ENCODE measurements around the gene ICE2. TPM values are rescaled to one million over a fixed set of nuclear protein-coding genes. Genes with fewer than 3 reads are reported as not detected.

Gene ICE2
- total RNA-seq, 1 experiment from 2014 or later = 20.0 TPM

DNA sequence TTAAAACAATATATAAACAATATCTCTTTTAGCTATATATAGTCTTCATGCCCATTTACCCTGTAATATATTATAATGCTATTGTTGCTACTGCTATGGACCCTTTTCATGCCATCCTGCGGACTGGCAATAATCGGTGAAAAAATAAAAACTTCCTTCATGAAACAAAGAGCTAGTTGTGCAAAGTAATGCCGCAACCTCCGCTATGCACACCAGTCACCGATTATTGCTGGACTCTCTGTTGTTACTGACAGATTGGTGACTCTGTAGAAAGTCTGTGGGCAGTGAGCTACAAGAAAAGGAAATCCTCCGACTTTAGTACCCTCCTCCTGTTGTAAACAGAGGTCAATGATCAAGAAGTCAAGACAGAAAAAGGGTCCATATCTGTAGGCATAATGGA lies 17.9 kb upstream of the ICE2 start:
- DNase-seq (ENCODE audit: low read depth) = no peak

DNA sequence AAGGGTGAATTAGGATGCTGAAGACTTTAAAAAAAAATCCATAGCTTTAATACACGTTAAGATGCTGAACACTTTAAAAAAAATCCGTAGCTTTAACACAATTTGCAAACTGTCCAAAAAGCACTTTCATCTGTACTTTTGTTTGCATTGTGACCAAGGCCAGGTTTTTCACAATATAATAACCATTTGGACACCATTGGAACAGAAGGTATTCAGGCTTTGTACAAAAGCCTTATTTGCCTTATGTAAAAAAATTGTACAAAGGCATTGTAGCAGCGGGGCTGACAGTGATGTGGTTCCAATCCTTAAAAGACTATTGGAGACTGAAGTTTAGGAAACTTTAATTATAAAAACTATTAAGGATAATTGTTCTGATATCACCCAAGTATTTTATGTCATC lies 15.2 kb upstream of the ICE2 start:
- no peak for DNase-seq (ENCODE audit: low read depth)

DNA sequence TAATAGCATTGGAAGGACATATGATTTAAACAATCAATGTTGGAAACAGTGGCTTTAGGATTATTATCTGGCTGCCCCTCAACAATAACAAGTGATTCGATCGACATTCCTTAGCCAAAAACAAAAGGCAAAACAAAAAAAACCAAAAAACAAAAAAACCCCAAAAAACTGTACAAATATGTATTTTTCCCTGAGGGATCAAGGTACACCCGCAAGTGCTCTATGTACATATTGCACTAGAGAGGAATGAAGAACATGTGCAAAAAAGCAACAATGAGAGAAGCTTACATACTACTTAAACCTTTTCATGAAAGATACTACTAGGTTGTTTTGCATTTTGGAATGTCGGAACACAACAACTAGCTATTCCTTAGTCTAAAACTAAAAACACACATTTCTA lies 14.2 kb upstream of the ICE2 start:
- no peak for DNase-seq (ENCODE audit: low read depth)

DNA sequence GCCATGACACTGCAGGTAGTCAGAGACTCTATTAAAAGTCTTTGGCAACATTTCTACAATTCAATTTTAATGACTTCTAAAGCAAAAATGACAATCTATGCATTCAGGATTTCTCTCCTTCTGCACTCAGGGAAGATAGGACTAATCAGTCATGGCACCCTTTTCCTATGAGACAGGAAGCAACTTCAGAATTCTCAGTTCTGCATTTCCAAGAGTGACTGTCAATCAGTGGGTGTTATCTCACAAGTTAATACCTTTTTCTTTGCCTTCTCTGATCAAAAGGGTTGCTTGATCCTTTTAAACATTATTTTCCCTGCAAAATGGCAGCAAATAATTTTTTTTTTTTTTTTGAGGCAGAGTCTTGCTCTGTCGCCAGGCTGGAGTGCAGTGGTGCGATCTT lies 7.8 kb upstream of the ICE2 start:
- no peak for DNase-seq (ENCODE audit: low read depth)

DNA sequence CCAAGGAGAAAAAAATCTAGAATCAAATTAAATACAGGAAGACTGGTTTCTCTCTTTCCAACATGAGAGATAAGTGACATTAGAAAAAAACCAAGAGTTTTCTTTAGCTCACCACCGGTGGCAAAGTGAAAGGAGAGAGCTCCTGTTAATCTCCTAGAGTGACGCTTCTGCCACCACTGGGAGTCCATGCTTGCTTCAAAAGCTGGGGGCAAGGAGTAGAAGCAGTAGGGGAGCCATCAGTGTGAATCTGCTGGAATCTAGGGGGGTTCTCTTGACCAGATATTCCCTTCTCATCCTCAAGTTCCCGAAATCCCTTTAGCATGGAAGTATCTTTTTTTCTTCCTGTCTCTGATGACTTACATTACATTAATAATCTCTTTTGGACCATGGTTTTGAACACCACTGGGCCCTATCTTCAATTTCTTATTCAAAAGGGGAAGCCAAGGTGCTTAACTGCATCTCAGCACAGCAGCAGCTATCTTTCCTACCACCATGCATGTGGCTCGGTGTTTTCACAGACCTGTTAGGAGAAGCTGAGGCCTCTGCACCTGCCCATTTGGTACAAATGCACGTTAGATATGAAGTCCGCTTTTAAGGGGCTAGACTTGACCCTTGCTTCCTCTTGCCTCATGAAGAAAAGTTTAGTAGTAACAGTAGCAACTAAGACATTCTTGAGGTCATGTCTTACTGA lies 6.6 kb upstream of the ICE2 start:
- no peak for DNase-seq (ENCODE audit: low read depth)

DNA sequence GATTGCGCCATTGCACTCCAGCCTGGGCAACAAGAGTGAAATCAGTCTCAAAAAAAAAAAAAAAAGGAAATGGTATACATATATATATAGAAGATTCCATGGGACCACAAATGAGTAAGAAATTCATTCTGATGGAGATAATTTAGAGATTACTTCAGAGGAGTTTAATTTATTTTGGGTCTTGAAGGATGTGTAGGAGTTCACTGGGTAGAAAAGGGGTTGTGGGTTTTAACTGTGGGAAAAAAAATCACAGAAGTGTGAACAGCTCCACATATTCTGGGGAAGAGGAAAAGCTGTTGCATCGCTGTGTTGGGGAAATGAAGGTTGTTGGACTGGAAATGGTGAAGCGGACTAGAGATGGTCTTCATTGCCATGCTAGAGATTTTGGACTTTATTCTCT lies 4.1 kb upstream of the ICE2 start:
- DNase-seq (ENCODE audit: low read depth) = no peak

DNA sequence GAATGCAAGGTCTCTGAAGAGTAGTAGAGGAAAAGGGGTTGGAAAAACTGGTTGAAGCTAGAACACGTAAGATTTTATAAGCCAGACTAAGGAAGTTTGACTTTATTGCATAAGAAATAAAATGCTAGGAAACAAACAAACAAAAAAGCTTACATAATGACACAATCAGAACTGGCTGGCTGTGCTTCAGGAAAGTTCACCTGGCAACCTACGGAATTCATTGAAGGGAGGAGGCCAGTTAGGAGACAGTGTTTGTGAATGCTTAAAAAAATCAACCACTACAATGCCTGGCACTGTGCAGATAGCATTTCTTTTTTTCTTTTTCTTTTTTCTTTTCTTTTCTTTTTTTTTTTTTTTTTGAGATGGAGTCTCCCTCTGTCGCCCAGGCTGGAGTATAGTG lies 1.9 kb upstream of the ICE2 start:
- no peak for DNase-seq (ENCODE audit: low read depth)

DNA sequence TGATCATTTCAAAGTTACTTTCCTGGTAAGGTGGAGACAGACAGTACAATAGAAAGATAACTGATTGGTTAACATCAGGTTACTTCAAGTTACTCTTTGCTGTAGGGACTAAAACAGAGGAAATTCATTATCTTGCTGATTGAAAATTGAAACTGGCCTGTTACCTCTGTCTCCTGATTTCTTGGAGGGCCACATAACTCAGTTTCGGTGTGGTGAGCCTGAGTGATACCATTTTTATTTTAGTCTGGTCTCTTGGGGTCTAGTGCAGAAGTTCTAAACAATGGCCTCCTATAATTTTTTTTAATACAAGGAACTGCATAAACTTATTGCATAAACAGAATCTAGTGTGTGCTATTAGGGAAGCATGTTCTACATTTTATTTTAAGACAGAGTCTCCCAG lies 1.2 kb upstream of the ICE2 start:
- DNase-seq (ENCODE audit: low read depth) = no peak

DNA sequence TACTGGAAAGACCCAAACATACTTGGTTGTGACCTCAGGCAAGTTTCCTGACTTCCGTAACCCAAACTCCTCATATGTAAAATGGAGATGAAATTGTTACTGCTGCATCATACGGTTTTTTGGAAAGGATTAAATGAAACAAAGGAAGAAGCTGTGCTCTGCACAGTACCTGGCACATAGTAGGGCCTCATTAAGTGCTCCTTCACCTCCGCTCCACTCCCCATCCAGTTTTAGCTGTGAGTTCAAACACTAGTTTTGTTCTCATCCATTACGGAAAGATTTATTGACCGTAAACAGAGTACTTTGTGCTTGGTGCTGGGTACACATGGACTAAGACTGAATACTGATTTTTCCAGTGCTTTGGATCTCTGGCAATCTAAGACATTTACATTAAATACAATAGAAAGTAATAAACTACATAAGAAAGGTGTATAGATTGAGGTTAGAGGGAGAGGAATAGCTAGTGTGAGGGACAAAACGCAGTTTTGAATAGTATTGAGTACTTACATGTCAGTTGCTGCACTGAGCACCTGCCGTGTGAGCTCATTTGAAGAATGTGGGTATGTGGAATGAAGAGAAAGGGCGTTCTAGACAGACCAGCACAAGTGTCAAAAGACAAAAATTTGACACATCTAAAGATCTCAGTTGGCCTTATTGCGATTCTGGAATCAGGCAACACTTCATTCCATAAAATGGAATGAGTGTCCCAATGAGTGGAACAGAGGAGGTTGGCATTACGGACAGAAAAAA lies 594 bp upstream of the ICE2 start:
- peak; percentile 45 for DNase-seq (ENCODE audit: low read depth)

DNA sequence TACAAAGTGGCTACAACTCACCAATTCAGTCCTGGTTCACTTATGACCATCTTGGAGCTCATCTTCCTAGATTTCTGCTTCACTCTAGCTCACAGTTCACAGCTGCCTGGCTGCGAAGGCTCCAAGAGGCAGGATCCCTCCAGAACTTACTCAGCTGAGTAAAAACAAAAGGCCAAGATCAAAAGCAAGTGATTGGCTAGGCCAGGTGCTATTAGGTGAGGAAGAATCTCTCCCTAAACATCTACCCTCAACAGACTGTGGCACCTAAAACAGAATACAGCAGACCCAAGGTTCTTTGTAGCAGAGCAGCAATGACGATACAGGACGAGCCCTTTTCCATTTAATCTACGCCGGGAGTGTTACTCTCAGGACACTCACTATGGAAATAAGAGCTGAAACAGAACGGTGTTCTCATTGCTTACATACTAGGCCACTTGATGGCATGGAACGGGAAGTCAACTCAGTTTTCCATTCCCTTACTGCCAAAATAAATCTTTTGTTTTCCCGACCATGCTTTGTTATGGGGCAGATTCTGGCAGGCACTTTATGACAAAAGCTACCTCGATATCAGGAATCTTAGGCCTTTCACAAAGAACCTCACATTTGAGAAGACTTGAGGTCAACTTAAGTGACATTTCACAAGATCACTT lies 901 bp downstream of the ICE2 start:
- DNase-seq (ENCODE audit: low read depth) = peak; percentile 48

DNA sequence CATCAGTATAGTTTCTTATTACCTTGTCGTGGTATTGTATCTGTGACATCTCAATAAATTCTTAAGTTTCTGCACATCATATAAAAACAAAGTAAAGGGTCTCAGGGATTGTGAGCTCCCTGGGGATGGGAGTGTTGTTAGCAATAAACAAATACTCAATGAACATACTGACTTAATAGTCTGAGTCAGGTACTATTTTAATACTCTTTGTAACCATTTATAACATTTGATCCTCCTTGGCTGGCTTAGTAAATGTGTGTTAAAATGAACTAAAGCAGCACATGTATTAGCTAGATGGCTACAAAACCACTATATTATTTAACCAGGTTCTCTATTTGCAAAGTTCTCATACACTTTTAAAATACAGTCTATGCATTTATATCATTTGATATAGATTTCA lies 1.8 kb downstream of the ICE2 start:
- peak; percentile 29 for DNase-seq (ENCODE audit: low read depth)

DNA sequence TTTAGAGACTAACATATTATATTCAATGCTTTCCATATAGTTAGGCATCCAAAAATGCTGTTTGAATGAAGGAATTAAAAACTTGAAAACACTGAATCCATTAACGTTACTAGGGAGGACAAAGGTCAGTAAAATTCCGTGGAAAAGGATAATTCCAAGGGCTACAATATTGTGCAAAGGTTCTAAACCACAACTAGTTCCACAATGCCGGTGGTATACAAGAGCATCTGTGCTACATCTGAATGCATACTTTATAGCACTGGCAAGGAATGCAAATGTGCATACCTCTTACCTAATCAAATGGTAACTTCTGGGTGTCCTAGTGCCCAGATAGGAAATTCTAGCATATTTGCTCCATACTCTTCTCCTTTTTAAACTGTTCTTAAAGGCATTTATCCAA lies 2.2 kb downstream of the ICE2 start:
- peak; percentile 19 for DNase-seq (ENCODE audit: low read depth)

DNA sequence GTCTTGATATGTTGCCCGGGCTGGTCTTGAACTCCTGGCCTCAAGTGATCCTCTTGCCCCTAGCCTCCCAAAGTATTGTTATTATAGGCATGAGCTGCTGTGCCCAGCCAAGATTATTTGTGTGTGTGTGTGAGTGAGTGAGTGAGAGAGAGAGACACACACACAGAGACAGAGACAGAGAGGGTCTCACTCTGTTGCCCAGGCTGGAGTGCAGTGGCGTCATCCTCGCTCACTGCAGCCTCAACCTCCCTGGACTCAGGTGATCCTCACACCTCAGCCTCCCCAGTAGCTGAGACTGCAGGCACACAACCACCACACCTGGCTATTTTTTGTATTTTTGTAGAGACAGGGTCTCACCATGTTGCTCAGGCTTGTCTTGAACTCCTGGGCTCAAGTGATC lies 5.8 kb downstream of the ICE2 start:
- no peak for DNase-seq (ENCODE audit: low read depth)

DNA sequence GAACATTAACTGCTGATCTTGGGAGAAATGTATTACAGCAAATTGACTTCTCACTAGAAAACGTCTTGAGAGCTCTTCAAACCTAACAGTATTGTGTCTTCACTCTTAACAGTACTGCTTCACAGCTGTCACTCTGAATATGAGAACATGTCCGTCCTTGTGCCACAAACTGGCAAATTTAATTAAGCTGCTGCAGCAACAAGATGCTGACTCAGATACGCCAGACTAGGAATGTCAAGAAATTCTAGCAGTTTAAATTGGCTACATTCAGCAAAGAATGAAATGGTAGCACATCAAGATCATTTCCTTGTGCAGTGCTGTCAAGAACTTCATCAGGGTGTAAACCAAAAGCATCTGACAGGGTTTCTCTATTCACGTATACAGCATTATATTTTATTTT lies 7.6 kb downstream of the ICE2 start:
- peak; percentile 57 for DNase-seq (ENCODE audit: low read depth)

DNA sequence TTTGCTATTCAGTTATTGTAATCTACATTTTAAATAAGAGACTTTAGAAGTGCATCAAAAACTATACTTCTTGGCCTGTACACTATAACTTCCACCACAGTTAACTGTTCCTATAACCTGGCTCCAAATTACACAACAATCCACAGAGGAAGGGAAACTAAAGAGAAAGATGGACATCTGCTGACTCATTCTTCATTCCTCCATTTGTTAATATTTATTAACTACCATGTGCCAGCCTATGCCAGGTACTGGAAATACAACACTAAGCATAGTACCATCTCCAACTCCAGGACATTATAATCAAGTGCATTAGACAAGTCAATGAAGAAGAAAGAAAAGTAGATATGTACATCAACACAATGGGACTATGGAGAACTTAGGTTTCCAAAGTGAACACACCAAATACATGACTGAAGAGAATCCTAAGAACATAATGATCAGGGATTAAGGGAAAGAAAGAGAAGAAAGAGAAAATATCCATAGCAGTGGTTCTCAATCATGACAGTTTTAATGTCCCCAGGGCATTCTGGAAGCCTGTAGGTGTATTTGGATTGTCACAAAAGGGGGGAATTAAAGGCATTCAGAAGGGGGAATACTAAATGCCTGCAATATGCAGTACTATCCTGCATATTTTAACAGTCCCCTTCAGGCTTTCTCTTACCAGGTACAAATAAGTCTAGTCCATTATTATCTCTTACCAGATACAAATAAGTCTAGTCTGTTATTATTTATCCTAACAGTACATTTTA lies 8.9 kb downstream of the ICE2 start:
- DNase-seq (ENCODE audit: low read depth) = no peak

DNA sequence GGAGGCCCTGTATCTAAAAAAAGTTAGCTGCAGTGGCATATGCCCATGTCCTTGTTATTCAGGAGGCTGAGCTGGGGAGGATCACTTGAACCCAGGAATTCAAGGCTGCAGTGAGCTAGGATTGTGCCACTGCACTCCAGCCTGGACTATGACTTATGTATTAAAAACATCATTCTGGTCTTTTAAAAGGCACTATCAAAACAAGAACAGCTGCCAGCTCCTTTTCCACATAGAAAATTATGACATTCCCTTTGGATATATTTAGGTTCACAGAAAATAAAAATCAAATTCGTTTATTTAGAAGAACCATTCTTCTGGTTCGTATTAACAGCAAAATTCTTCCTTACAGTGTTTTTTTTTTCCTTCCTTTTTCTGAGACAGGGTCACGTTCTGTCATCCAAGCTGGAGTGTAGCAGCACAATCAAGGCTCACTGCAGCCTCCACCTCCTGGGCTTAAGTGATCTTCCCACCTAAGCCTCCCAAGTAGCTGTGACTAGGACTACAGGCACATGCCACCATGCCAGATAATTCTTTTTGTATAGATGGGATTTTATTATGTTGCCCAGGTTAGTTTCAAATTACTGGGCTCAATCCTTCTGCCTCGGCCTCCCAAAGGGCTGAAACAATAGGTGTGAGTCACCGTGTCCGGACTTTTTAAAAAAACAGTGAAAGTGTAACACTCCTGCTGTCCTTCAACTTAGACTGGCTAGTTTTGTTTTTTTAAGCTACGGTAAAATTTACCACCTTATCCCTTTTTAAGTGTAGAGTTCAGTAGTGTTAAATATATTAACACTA lies 13.9 kb downstream of the ICE2 start:
- peak; percentile 78 for DNase-seq (ENCODE audit: low read depth)

DNA sequence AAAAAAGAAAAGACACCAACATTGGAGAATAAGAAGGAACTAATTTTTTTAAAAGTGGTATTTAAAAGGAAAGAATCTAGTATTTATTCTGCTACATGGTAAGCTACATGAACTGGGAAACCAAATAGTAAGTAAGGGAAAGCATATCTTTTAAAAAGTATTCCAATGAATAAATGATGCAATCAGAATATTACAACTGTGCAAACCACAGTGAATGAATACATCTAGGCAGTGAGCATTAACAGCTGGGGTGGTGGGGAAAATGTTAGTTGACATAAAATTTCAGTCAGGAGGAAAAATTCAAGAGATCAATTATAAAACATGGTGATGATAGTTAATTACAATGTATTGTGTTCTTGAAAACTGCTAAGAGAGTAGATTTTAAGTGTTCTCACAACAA lies 16.9 kb downstream of the ICE2 start:
- peak; percentile 46 for DNase-seq (ENCODE audit: low read depth)

DNA sequence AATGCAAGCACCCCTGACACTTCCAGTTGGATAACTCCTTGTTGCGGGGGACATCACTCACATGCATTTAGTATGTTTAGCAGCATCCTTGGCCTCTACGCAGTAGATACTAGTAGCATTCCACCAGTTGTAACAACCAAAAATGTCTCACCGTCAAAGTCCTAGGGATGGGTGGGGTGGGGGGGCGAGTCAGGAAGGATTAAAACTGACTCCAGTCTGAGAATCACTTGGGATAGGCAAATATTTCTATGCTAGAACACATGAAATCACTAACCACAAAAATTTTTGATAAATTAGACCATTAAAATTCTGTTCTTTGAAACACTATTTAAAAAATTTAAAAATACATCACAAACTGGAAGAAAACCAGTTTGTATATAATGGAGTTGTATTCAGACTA lies 18.0 kb downstream of the ICE2 start:
- DNase-seq (ENCODE audit: low read depth) = peak; percentile 64

DNA sequence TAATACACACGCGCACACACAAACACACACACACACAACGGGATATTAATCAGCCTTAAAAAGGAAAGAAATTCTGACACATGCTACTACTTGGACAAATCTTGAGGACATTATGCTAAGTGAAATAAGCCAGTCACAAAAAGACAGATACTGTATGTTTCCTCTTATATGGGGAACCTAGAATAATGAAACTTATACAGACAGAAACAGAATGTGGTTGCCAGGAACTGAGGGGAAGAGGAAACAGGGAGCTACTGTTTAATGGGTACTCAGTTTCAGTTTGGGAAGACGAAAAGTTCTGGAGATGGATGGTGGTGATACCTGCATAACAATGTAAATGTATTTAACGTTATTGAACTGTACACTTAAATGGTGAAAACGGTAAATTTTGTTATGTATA lies 20.2 kb downstream of the ICE2 start:
- no peak for DNase-seq (ENCODE audit: low read depth)

DNA sequence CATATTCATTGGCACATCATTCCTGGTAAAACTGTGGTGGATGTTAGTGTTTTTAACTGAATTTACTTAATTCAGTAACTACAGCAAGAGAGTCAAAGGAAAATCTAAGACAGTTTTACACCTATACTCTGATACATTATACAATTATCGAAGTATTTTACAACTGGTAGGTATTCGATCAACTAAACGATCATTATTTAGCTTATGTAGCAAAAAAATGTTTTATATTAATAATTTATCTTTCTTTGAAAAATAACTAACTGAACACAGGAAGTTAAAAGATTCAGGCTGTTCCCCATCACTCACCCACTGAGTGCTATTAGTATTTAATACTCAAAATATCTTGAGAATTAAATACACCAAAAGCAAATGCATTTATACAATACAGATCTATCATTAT lies 21.0 kb downstream of the ICE2 start:
- no peak for DNase-seq (ENCODE audit: low read depth)

DNA sequence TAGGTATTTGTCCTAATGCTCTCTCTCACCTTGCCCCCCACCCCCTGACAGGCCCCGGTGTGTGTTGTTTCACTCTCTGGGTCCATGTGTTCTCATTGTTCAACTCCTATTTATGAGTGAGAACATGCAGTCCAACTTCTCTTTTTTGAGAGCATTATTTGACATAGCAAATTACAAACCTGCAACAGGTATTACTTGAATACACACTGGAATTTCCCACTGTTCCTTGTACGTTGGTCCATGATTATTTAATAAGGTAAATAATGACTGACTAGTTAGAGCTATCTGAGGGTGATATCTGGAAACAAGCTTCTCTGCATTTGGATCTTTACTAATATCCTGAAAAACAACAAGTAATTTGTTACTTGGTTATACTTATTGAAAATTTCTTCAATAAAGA lies 24.1 kb downstream of the ICE2 start:
- DNase-seq (ENCODE audit: low read depth) = no peak

Data from LHCN-M2 (cell line).